ENCODE measurements around the gene PXMP4. TPM values are rescaled to one million over a fixed set of nuclear protein-coding genes. Genes with fewer than 3 reads are reported as not detected.
"Not testable (repeated sequence)": the region's sequence is repeated elsewhere in the genome, so short reads cannot be mapped to it uniquely, and the experiment has no call there.

PXMP4 gene
- total RNA-seq, 1 donor from 2014 or later, result 14.7 TPM

- intact Hi-C loops (cut with micrococcal nuclease), result no loop called here
These were observed 15.7 kb downstream of the PXMP4 start for GRCh38 chr20:33704197-33704924.

GRCh38 chr20:33703498-33704137, 16.5 kb downstream of the PXMP4 start:
- intact Hi-C loops (cut with micrococcal nuclease), result no loop called here

GRCh38 chr20:33702861-33703260, 17.2 kb downstream of the PXMP4 start:
- intact Hi-C loops (cut with micrococcal nuclease), result no loop called here

- intact Hi-C loops (cut with micrococcal nuclease), result no loop called here
These were observed 18.3 kb downstream of the PXMP4 start for GRCh38 chr20:33701629-33702450.

- intact Hi-C loops (cut with micrococcal nuclease), result not testable (repeated sequence)
These were observed 19.2 kb downstream of the PXMP4 start for GRCh38 chr20:33700696-33701441.

- intact Hi-C loops (cut with micrococcal nuclease), result not testable (repeated sequence)
These were observed 21.1 kb downstream of the PXMP4 start for GRCh38 chr20:33698966-33699365.

GRCh38 chr20:33697129-33697528, 23.0 kb downstream of the PXMP4 start:
- intact Hi-C loops (cut with micrococcal nuclease), result no loop called here

GRCh38 chr20:33696448-33696847, 23.7 kb downstream of the PXMP4 start:
- intact Hi-C loops (cut with micrococcal nuclease), result no loop called here

- intact Hi-C loops (cut with micrococcal nuclease), result no loop called here
These were observed 25.5 kb downstream of the PXMP4 start for GRCh38 chr20:33694639-33695012.

GRCh38 chr20:33693741-33694638, 26.1 kb downstream of the PXMP4 start:
- intact Hi-C loops (cut with micrococcal nuclease), result no loop called here

- intact Hi-C loops (cut with micrococcal nuclease), result no loop called here
These were observed 26.8 kb downstream of the PXMP4 start for GRCh38 chr20:33693289-33693688.

- intact Hi-C loops (cut with micrococcal nuclease), result loop anchor here (5.0 kb wide), 2 partner anchors 302 to 422 kb away; partner anchors contain the start of genes EIF2S2 and RALY
These were observed 30.1 kb downstream of the PXMP4 start for GRCh38 chr20:33689973-33690372.

- intact Hi-C loops (cut with micrococcal nuclease), result loop anchor here (5.0 kb wide), 2 partner anchors 303 to 423 kb away; partner anchors contain the start of genes EIF2S2 and RALY
These were observed 30.6 kb downstream of the PXMP4 start for GRCh38 chr20:33689493-33689892.

- intact Hi-C loops (cut with micrococcal nuclease), result loop anchor here (5.0 kb wide), 2 partner anchors 303 to 423 kb away; partner anchors contain the start of genes EIF2S2 and RALY
These were observed 31.1 kb downstream of the PXMP4 start for GRCh38 chr20:33688938-33689424.

GRCh38 chr20:33687993-33688937, 31.8 kb downstream of the PXMP4 start:
- intact Hi-C loops (cut with micrococcal nuclease), result loop anchor here (2.0 to 5.0 kb wide), 4 partner anchors 43 to 424 kb away; partner anchors contain the start of genes CHMP4B, EIF2S2, RALY and ZNF341

- intact Hi-C loops (cut with micrococcal nuclease), result loop anchor here (2.0 to 5.0 kb wide), 4 partner anchors 43 to 425 kb away; partner anchors contain the start of genes CHMP4B, EIF2S2, RALY and ZNF341
These were observed 32.7 kb downstream of the PXMP4 start for GRCh38 chr20:33687370-33687915.

GRCh38 chr20:33686984-33687366, 33.1 kb downstream of the PXMP4 start:
- intact Hi-C loops (cut with micrococcal nuclease), result loop anchor here (1.0 to 5.0 kb wide), 6 partner anchors 13 to 425 kb away; partner anchors contain the start of genes CHMP4B, EIF2S2, NECAB3 and PXMP4

All from T-helper 2 cell treated with Interferon-gamma antibody and Interleukin-4, amounts not matched to agents 100 ng/mL and 5 ng/mL, for 36 hours (primary cell).